Activated CD4-positive, alpha-beta T cell treated with anti-CD3 and anti-CD28 coated beads, Interleukin-2, amount 10 ng/mL, durations not matched to agents 7 days and 5 days (primary cell): ENCODE measurements around the gene TULP4. TPM values are rescaled to one million over a fixed set of nuclear protein-coding genes. Genes with fewer than 3 reads are reported as not detected.

Source experiments
- CTCF ChIA-PET: fragments of 350-600 bp; sonication (Branson Sonifier 250); formaldehyde crosslinking; loops from one replicate; lab custom pipeline; 2021; ENCODE audit warnings: antibody characterized with exemption; lab: Charles Lee
- POLR2A ChIA-PET: fragments of 350-600 bp; sonication (Branson Sonifier 250); formaldehyde crosslinking; loops from one replicate; lab custom pipeline; 2021; ENCODE audit warnings: antibody characterized with exemption; lab: Charles Lee
- DNase-seq: peaks from one replicate; pipeline ENCODE4 v3.0.0-alpha.2; 2020
- H3K27ac Mint-ChIP-seq: one replicate; pipeline ENCODE4 v1.8.0; 2021; ENCODE audit warnings: mild to moderate bottlenecking, moderate library complexity, mixed read lengths
- H3K27me3 Mint-ChIP-seq: one replicate; pipeline ENCODE4 v1.8.0; 2021; ENCODE audit warnings: mixed read lengths
- H3K36me3 Mint-ChIP-seq: one replicate; pipeline ENCODE4 v1.8.0; 2021; ENCODE audit warnings: low read depth, mixed read lengths
- H3K4me1 Mint-ChIP-seq: one replicate; pipeline ENCODE4 v1.8.0; 2021; ENCODE audit warnings: mixed read lengths
- H3K4me3 Mint-ChIP-seq: one replicate; pipeline ENCODE4 v1.8.0; 2021; ENCODE audit warnings: mild to moderate bottlenecking, moderate library complexity, mixed read lengths
- H3K9me3 Mint-ChIP-seq: one replicate; pipeline ENCODE4 v1.8.0; 2021; ENCODE audit warnings: mixed read lengths
- total RNA-seq, 2 experiments: library from RNA; stranded (reverse); gene quantifications; one replicate each; pipeline ENCODE4 v1.2.3, GENCODE V29; 2021

The TULP4 gene
- total RNA-seq, 2 experiments from 2014 or later = 35.0 to 36.3 TPM

DNA sequence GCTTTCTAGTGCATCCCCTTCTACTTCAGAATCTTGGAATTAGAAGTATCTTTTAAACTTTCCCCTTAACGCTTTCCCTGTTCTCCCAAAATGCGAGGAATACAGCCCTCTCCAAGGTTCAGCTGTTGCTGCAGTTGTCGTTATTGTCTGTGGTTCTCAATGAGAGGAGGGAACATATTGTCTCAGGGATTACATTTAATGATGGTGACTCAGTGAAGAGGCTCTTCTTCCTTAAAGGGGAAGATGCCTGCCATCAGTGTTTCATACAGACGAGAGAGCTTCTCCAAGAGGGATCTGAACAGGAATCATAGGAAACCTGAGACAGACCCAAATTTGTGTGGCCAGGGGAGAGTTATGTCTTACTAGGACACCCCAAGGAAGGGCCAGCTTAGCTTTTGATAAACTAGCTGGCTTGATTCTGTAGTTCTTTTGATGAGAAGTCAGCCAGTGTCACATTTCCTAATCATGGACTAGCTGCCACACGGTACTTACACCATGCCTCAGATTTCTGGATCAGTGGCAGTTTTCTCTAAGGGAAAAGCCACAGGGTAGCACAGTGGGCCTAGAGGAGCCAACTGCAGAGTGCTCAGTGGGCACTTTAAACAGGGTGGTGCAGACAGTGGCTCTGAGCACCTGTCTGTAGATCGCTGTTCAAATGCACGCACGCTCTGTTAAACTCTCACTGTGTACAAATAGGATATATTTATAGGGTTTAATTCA is 187.9 kb downstream of the TULP4 start:
- H3K27ac Mint-ChIP-seq = no peak overlapping the region
- H3K4me1 Mint-ChIP-seq = no peaks in the 10 kb centered on the region
- POLR2A ChIA-PET = no interaction called here
- no peak for DNase-seq
- H3K27me3 Mint-ChIP-seq = no peaks in the 10 kb centered on the region
- peaks cover 3% of the 10 kb centered on the region for H3K36me3 Mint-ChIP-seq
- no peaks in the 10 kb centered on the region for H3K9me3 Mint-ChIP-seq
- CTCF ChIA-PET = interaction anchor here (1.5 kb wide), 1 partner anchor 13 kb away, joined by 3 read pairs; no protein-coding TSS in a partner anchor
- no peak overlapping the region for H3K4me3 Mint-ChIP-seq

DNA sequence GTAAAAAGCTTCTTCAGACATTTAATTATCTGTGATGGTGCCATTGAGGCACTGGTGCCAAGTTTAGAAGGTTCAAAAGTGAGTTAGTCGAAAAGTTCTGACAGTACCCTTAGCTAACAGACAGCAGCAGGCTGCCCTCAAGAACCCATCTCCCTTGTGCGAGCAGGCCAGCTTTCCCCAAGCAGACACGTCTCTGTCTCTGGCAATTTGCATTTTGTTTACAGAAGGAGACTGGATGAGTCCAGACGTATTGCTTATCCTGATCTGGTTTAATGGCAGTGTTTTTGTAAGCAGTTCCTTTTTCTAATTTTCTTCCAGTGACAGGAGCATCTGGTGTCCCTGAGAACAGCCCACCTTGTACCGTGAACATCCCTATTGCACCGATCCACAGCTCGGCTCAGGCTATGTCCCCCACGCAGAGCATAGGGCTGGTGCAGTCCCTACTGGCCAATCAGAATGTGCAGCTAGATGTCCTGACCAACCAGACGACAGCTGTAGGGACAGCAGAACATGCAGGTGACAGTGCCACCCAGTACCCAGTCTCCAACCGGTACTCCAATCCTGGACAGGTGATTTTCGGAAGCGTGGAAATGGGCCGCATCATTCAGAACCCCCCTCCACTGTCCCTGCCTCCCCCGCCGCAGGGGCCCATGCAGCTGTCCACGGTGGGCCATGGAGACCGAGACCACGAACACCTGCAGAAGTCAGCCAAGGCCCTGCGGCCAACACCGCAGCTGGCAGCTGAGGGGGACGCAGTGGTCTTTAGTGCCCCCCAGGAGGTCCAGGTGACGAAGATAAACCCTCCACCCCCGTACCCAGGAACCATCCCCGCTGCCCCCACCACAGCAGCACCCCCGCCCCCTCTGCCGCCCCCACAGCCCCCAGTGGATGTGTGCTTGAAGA is 189.3 kb downstream of the TULP4 start:
- H3K4me1 Mint-ChIP-seq = no peaks in the 10 kb centered on the region

GRCh38 chr6:158502263-158502950 is 190.1 kb downstream of the TULP4 start:
- DNase-seq = no peak
- H3K4me3 Mint-ChIP-seq = no peak overlapping the region
- H3K9me3 Mint-ChIP-seq = no peaks in the 10 kb centered on the region
- ChIA-PET CTCF (interaction anchor here (0.5 kb wide), 2 partner anchors 171 to 245 kb away, joined by 3 read pairs; no protein-coding TSS in a partner anchor), POLR2A (no interaction called here)
- peaks cover 3% of the 10 kb centered on the region for H3K36me3 Mint-ChIP-seq
- no peaks in the 10 kb centered on the region for H3K4me1 Mint-ChIP-seq
- no peaks in the 10 kb centered on the region for H3K27me3 Mint-ChIP-seq
- H3K27ac Mint-ChIP-seq = no peak overlapping the region

More for the DNA sequence above, 189.3 kb downstream of the TULP4 start:
- no peaks in the 10 kb centered on the region for H3K9me3 Mint-ChIP-seq
- no peaks in the 10 kb centered on the region for H3K27me3 Mint-ChIP-seq
- no peak overlapping the region for H3K27ac Mint-ChIP-seq
- peaks cover 3% of the 10 kb centered on the region for H3K36me3 Mint-ChIP-seq
- H3K4me3 Mint-ChIP-seq = no peak overlapping the region
- CTCF ChIA-PET = interaction anchor here (0.5 to 0.9 kb wide), 4 partner anchors 17 to 246 kb away, joined by 3 read pairs; no protein-coding TSS in a partner anchor
- POLR2A ChIA-PET = no interaction called here
- DNase-seq = no peak

GRCh38 chr6:158503222-158503621 is 191.0 kb downstream of the TULP4 start:
- CTCF ChIA-PET = no interaction called here
- Mint-ChIP-seq H3K27ac (no peak overlapping the region), H3K27me3 (no peaks in the 10 kb centered on the region), H3K9me3 (no peaks in the 10 kb centered on the region), H3K36me3 (peaks cover 3% of the 10 kb centered on the region), H3K4me1 (no peaks in the 10 kb centered on the region), H3K4me3 (no peak overlapping the region)
- DNase-seq = no peak
- POLR2A ChIA-PET = no interaction called here

GRCh38 chr6:158503846-158504245 is 191.6 kb downstream of the TULP4 start:
- Mint-ChIP-seq H3K27me3 (no peaks in the 10 kb centered on the region), H3K4me1 (no peaks in the 10 kb centered on the region), H3K36me3 (peaks cover 3% of the 10 kb centered on the region), H3K27ac (no peak overlapping the region), H3K4me3 (no peak overlapping the region), H3K9me3 (no peaks in the 10 kb centered on the region)
- ChIA-PET CTCF (interaction anchor here (0.6 kb wide), 1 partner anchor 135 kb away, joined by 6 read pairs; no protein-coding TSS in a partner anchor), POLR2A (interaction anchor here (0.6 kb wide), 1 partner anchor 296 kb away, joined by 4 read pairs; no protein-coding TSS in a partner anchor)
- DNase-seq = no peak

GRCh38 chr6:158505194-158505593 is 192.9 kb downstream of the TULP4 start:
- Mint-ChIP-seq H3K9me3 (no peaks in the 10 kb centered on the region), H3K4me3 (no peak overlapping the region), H3K27ac (no peak overlapping the region), H3K27me3 (no peaks in the 10 kb centered on the region), H3K4me1 (no peaks in the 10 kb centered on the region), H3K36me3 (no peaks in the 10 kb centered on the region)
- ChIA-PET CTCF (no interaction called here), POLR2A (no interaction called here)
- no peak for DNase-seq

GRCh38 chr6:158506601-158507000 is 194.3 kb downstream of the TULP4 start:
- ChIA-PET POLR2A (no interaction called here), CTCF (no interaction called here)
- no peak for DNase-seq
- Mint-ChIP-seq H3K9me3 (no peaks in the 10 kb centered on the region), H3K4me1 (no peaks in the 10 kb centered on the region), H3K27ac (no peak overlapping the region), H3K36me3 (no peaks in the 10 kb centered on the region), H3K4me3 (no peak overlapping the region), H3K27me3 (no peaks in the 10 kb centered on the region)

DNA sequence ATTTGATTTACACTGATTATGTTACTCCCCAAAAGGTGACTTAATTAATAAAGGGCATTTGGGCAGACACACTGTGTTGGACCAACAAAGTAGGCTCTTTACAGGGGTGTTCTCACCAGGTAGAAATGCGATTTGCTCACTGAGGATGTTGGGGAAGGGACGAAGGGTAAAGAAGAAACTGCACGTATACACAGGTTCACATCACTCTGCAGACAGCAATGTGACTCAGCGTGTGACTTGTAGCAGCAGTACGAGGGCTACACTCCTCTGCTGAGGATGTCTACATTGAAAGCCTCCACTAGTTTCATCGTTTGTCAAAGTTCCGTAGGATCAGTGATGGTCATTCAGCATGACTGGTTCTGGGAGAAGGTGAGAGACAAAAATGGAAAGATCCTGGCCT is 194.9 kb downstream of the TULP4 start:
- Mint-ChIP-seq H3K27me3 (no peaks in the 10 kb centered on the region), H3K4me1 (no peaks in the 10 kb centered on the region), H3K4me3 (no peak overlapping the region), H3K36me3 (no peaks in the 10 kb centered on the region), H3K27ac (no peak overlapping the region), H3K9me3 (no peaks in the 10 kb centered on the region)
- POLR2A ChIA-PET = no interaction called here
- CTCF ChIA-PET = no interaction called here
- DNase-seq = no peak

DNA sequence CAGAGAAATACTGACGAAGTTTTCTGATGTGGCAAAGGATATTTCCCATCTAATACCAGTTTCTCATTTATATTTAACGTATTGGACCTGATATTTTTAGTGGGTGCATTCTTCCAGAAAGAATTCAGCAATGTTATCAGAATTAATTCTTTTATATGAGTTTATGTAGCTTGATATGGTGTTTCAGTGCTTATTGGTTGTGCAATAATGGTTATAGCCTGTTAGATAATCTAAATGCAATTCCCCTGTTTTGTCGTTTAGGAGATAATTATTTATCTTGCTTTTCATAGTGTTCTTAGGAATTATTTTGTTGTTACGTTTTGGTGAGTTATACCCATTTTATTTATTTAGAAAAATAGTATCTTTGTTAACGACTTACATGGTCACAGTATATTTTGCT is 196.2 kb downstream of the TULP4 start:
- Mint-ChIP-seq H3K27me3 (no peaks in the 10 kb centered on the region), H3K9me3 (no peaks in the 10 kb centered on the region), H3K36me3 (no peaks in the 10 kb centered on the region), H3K27ac (no peak overlapping the region), H3K4me1 (no peaks in the 10 kb centered on the region), H3K4me3 (no peak overlapping the region)
- DNase-seq = no peak
- CTCF ChIA-PET = no interaction called here
- POLR2A ChIA-PET = no interaction called here

GRCh38 chr6:158509465-158509864 is 197.2 kb downstream of the TULP4 start:
- ChIA-PET POLR2A (no interaction called here), CTCF (interaction anchor here (0.6 kb wide), 1 partner anchor 54 kb away, joined by 3 read pairs; no protein-coding TSS in a partner anchor)
- no peaks in the 10 kb centered on the region for H3K9me3 Mint-ChIP-seq
- H3K27ac Mint-ChIP-seq = no peak overlapping the region
- no peaks in the 10 kb centered on the region for H3K27me3 Mint-ChIP-seq
- H3K4me1 Mint-ChIP-seq = peaks cover 8% of the 10 kb centered on the region
- DNase-seq = no peak
- no peak overlapping the region for H3K4me3 Mint-ChIP-seq
- H3K36me3 Mint-ChIP-seq = no peaks in the 10 kb centered on the region

GRCh38 chr6:158512809-158513208 is 200.5 kb downstream of the TULP4 start:
- H3K4me3 Mint-ChIP-seq = no peak overlapping the region
- ChIA-PET CTCF (interaction anchor here (0.8 to 1.7 kb wide), 3 partner anchors 13 to 299 kb away, joined by 3 read pairs; no protein-coding TSS in a partner anchor), POLR2A (no interaction called here)
- peaks cover 30% of the 10 kb centered on the region for H3K4me1 Mint-ChIP-seq
- no peak for DNase-seq
- H3K9me3 Mint-ChIP-seq = no peaks in the 10 kb centered on the region
- no peak overlapping the region for H3K27ac Mint-ChIP-seq
- H3K27me3 Mint-ChIP-seq = no peaks in the 10 kb centered on the region
- H3K36me3 Mint-ChIP-seq = no peaks in the 10 kb centered on the region

- no peak overlapping the region for H3K4me3 Mint-ChIP-seq
- ChIA-PET CTCF (interaction anchor here (0.7 to 1.7 kb wide), 2 partner anchors 32 to 300 kb away, joined by 3 read pairs; no protein-coding TSS in a partner anchor), POLR2A (no interaction called here)
- H3K27ac Mint-ChIP-seq = peak overlapping the region; percentile 42
- H3K9me3 Mint-ChIP-seq = no peaks in the 10 kb centered on the region
- DNase-seq = no peak
- peaks cover 39% of the 10 kb centered on the region for H3K4me1 Mint-ChIP-seq
- no peaks in the 10 kb centered on the region for H3K27me3 Mint-ChIP-seq
- no peaks in the 10 kb centered on the region for H3K36me3 Mint-ChIP-seq
Measured at GRCh38 chr6:158514176-158514575, 201.9 kb downstream of the TULP4 start.
